ENCODE data around the gene FKRP. TPM values are rescaled to one million over a fixed set of nuclear protein-coding genes. Genes with fewer than 3 reads are reported as not detected.
A peak's percentile ranks its signal among the peaks of the same experiment; 100 is the strongest.
"Not testable (repeated sequence)": the region's sequence is repeated elsewhere in the genome, so short reads cannot be mapped to it uniquely, and the experiment has no call there.

FKRP gene
- total RNA-seq, 3 donors from 2014 or later (not counting 1 experiment from before 2014, with no cell fraction given) = 19.1 to 23.3 (median 19.8) TPM

DNA sequence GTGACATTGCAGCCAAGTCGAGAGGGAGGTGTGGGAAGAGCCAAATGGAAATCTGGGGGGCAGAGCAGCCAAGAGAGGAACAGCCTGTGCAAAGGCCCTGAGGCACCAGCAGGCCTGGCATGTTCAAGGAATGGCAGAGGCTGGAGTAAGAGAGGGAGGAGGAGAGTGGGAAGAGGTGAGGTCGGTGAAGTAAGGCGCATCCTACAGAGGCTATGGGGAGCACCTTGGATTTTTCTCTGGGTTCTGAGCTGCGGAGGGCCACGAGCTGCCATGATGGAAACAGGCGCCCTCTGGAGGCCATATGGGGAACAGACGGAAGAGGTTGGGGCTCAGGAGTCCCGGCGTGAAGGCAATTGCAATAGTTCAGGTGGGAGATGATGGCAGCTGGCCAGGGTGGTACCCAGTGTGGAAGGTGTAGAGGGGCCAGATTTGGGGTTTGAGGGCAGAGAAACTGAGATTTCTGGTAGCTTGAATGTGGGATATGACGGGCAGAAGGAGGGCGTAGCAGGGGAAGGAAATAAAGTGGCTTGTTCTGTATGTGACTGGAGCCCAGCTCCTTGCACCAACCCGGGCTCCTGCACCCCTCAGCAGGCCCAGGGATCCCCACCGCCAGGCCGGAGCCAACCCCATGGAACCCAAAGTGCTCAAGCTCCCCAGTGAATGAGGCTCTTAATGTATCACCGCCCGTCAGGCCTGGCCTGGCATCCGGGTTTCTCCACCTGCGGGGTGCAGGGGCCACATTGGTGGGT is 20.9 kb downstream of the FKRP start:
- H3K4me3 ChIP-seq (ENCODE audit: low read length) = no peak overlapping the region
- ATAC-seq (peak; percentile 70 to 82 (median 79)), DNase-seq (peak; percentile 45 to 82)
- H3K36me3 Mint-ChIP-seq = no peaks in the 10 kb centered on the region
- H3K27me3 ChIP-seq (ENCODE audit: control insufficient read depth, insufficient read depth, low read length) = no peaks in the 10 kb centered on the region
- no peaks in the 10 kb centered on the region for H3K27me3 Mint-ChIP-seq (ENCODE audit: low read depth in 2 of 2)
- peaks cover 5% of the 10 kb centered on the region for H3K4me1 ChIP-seq (ENCODE audit: control insufficient read depth, insufficient read depth, low read length)
- H3K36me3 ChIP-seq (ENCODE audit: control insufficient read depth, insufficient read depth, low read length) = no peaks in the 10 kb centered on the region
- no peaks in the 10 kb centered on the region for H3K9me3 ChIP-seq (ENCODE audit: control insufficient read depth, insufficient read depth, low read length)
- no peak overlapping the region for H3K4me3 Mint-ChIP-seq
- H3K27ac Mint-ChIP-seq = no peak overlapping the region
- intact Hi-C loops (cut with micrococcal nuclease) = no loop called here
- no peaks in the 10 kb centered on the region for H3K9me3 Mint-ChIP-seq
- H3K4me1 Mint-ChIP-seq = peaks cover 6 to 7% of the 10 kb centered on the region in 2 donors
- 61% methylated on average over 18 of the region's 18 CpGs for WGBS (ENCODE audit: insufficient coverage)
- H3K27ac ChIP-seq (ENCODE audit: low read length) = no peak overlapping the region
- TF ChIP-seq, protein P1, sequence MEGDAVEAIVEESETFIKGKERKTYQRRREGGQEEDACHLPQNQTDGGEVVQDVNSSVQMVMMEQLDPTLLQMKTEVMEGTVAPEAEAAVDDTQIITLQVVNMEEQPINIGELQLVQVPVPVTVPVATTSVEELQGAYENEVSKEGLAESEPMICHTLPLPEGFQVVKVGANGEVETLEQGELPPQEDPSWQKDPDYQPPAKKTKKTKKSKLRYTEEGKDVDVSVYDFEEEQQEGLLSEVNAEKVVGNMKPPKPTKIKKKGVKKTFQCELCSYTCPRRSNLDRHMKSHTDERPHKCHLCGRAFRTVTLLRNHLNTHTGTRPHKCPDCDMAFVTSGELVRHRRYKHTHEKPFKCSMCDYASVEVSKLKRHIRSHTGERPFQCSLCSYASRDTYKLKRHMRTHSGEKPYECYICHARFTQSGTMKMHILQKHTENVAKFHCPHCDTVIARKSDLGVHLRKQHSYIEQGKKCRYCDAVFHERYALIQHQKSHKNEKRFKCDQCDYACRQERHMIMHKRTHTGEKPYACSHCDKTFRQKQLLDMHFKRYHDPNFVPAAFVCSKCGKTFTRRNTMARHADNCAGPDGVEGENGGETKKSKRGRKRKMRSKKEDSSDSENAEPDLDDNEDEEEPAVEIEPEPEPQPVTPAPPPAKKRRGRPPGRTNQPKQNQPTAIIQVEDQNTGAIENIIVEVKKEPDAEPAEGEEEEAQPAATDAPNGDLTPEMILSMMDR (IDR thresholded peaks at IDR 0.05) = peak; percentile 63

DNA sequence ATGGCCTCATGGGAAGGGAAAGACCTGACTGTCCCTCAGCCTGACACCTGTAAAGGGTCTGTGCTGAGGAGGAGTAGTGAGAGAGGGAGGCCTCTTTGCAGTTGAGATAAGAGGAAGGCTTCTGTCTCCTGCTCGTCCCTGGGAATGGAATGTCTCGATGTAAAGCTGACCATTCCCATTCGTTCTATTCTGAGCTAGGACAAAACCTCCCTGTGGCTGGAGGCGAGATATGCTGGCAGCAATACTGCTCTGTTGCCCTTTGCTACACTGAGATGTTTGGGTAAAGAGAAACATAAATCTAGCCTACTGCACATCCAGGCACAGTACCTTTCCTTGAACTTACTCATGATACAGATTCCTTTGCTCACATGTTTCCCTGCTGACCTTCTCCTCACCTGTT is 22.9 kb downstream of the FKRP start:
- H3K27me3 Mint-ChIP-seq (ENCODE audit: low read depth in 2 of 2); H3K27me3 ChIP-seq (ENCODE audit: control insufficient read depth, insufficient read depth, low read length); H3K4me1 ChIP-seq (ENCODE audit: control insufficient read depth, insufficient read depth, low read length); H3K9me3 ChIP-seq (ENCODE audit: control insufficient read depth, insufficient read depth, low read length); H3K4me3 ChIP-seq (ENCODE audit: low read length); intact Hi-C loops (cut with micrococcal nuclease); H3K4me1 Mint-ChIP-seq; H3K27ac Mint-ChIP-seq; H3K4me3 Mint-ChIP-seq; H3K9me3 Mint-ChIP-seq; DNase-seq; H3K36me3 Mint-ChIP-seq; H3K27ac ChIP-seq (ENCODE audit: low read length); ATAC-seq; H3K36me3 ChIP-seq (ENCODE audit: control insufficient read depth, insufficient read depth, low read length): not testable (repeated sequence)
- 83% methylated on average over 4 of the region's 4 CpGs for WGBS (ENCODE audit: insufficient coverage)

DNA sequence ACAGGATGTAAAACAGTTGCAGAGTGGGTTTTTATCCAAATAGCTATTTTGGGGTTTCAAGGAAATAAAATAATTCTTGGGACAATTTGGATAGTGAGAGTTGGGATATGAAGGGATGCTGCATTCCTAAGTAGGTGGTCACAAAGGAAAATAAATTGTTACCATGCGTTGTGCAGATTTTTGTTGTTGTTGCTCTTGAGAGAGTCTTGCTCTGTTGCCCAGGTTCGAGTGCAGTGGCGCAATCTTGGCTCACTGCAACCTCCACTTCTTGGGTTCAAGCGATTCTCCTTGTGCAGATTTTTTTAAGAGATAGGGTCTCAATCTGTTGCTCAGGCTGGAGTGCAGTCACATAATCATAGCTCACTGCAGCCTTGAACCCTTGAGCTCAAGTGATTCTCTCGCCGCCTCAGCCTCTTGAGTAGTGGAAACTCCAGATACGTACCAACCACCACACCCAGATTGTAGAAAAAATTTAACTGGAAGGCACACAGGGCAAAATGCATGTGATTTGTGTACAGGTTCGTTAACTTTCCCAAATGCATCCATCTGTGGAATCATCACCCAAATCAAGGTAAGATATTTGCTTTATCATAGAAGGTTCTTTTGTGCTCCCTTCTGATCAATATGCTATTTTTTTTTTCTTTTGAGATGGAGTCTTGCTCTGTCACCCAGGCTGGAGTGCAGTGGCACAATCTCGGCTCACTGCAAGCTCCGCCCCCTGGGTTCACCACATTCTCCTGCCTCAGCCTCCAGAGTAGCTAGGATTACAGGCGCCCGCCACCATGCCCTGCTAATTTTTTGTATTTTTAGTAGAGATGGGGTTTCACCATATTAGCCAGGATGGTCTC is 26.5 kb downstream of the FKRP start:
- ATAC-seq = no peak
- TF ChIP-seq, protein P1 (IDR thresholded peaks at IDR 0.05) = no peak

DNA sequence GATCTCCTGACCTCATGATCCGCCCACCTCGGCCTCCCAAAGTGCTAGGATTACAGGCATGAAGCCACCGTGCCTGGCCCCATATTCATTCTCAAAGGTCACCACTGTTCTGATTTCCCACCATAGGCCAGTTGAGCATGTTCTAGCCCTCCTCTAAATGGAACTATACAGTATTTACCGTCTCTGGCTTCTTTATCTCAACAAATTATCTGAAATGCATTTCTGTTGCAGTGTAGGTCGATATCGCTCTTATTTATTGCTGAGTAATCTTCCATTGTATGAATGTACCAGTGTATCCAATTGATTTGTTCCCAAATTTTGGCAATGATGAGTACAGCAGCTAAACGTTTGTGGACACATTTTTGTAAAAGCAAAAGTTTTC is 27.2 kb downstream of the FKRP start:
- Mint-ChIP-seq H3K4me3 (no peak overlapping the region), H3K9me3 (no peaks in the 10 kb centered on the region), H3K27ac (no peak overlapping the region), H3K27me3 (ENCODE audit: low read depth in 2 of 2) (no peaks in the 10 kb centered on the region), H3K36me3 (no peaks in the 10 kb centered on the region), H3K4me1 (peaks cover 5 to 18% of the 10 kb centered on the region in 2 donors)
- WGBS (ENCODE audit: insufficient coverage) = 86% methylated on average over 7 of the region's 7 CpGs
- peaks cover 24% of the 10 kb centered on the region for H3K36me3 ChIP-seq (ENCODE audit: control insufficient read depth, insufficient read depth, low read length)
- H3K27me3 ChIP-seq (ENCODE audit: control insufficient read depth, insufficient read depth, low read length) = no peaks in the 10 kb centered on the region
- no peak overlapping the region for H3K4me3 ChIP-seq (ENCODE audit: low read length)
- H3K27ac ChIP-seq (ENCODE audit: low read length) = no peak overlapping the region
- no peaks in the 10 kb centered on the region for H3K9me3 ChIP-seq (ENCODE audit: control insufficient read depth, insufficient read depth, low read length)
- H3K4me1 ChIP-seq (ENCODE audit: control insufficient read depth, insufficient read depth, low read length) = peaks cover 2% of the 10 kb centered on the region
- TF ChIP-seq, protein P1 (IDR thresholded peaks at IDR 0.05) = no peak
- ATAC-seq (no peak), DNase-seq (no peak)
- intact Hi-C loops (cut with micrococcal nuclease) = no loop called here

More for the DNA sequence above, 26.5 kb downstream of the FKRP start:
- Histone ChIP-seq H3K4me3 (ENCODE audit: low read length) (no peak overlapping the region), H3K27ac (ENCODE audit: low read length) (no peak overlapping the region), H3K27me3 (ENCODE audit: control insufficient read depth, insufficient read depth, low read length) (no peaks in the 10 kb centered on the region), H3K4me1 (ENCODE audit: control insufficient read depth, insufficient read depth, low read length) (no peaks in the 10 kb centered on the region), H3K36me3 (ENCODE audit: control insufficient read depth, insufficient read depth, low read length) (peaks cover 24% of the 10 kb centered on the region), H3K9me3 (ENCODE audit: control insufficient read depth, insufficient read depth, low read length) (no peaks in the 10 kb centered on the region)
- Mint-ChIP-seq H3K4me3 (no peak overlapping the region), H3K4me1 (peaks cover 0 to 13% of the 10 kb centered on the region in 2 donors), H3K9me3 (no peaks in the 10 kb centered on the region), H3K36me3 (no peaks in the 10 kb centered on the region), H3K27ac (no peak overlapping the region), H3K27me3 (ENCODE audit: low read depth in 2 of 2) (no peaks in the 10 kb centered on the region)
- no peak for DNase-seq
- intact Hi-C loops (cut with micrococcal nuclease) = no loop called here
- 89% methylated on average over 9 of the region's 12 CpGs for WGBS (ENCODE audit: insufficient coverage)
